Stimulated activated CD4-positive, alpha-beta T cell treated with anti-CD3 and anti-CD28 coated beads, Interleukin-2, amount 100 ng/mL, for 4 hours (primary cell): ENCODE data around the gene TMEM14C.

Experiments
- DNase-seq: peaks from one replicate; pipeline ENCODE4 v3.0.0-alpha.2; 2020; ENCODE audit warnings: low read depth

Gene TMEM14C

GRCh38 chr6:10722820-10723566, at the start of gene TMEM14C:
Gene TMEM14C (plus strand): TSS chr6:10723070. CDS start chr6:10724614, 1,544 bp downstream.
- DNase-seq = peak; percentile 70

GRCh38 chr6:10676403-10676802, 46.5 kb upstream of the TMEM14C start:
- DNase-seq = no peak

DNA sequence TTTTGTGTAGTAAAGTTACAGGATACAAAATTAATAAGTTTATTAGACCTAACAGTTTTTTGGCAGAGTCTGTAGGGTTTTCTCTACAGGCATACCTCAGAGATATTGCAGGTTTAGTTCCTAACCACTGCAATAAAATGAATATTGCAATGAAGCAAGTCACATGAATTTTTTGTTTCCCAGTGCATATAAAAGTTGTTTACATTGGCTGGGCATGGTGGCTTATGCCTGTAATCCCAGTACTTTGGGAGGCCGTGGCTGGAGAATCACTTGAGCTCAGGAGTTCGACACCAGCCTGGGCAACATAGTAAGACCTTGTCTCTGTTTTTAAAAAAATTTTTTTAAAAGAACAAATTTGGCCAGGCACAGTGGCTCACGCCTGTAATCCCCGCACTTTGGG, 44.4 kb upstream of the TMEM14C start:
- no peak for DNase-seq

DNA sequence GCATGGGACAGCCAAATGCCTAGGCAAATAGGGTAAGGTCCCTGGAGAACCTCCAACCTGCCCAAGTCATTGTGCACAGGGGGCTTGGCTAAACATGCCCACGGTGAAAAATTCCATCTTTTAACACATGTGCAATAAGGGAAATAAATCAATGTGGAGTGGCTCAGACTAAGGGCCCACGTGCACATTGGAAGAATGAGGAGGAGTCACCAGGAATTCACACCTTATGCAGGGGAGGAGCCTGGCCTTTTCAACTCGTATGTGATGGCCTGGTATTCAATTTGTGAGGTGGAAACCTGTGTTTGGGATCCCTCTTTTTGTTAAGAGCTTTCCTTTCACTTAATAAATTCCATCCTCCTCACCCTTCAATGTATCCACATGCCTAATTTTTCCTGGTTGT, 41.1 kb upstream of the TMEM14C start:
- DNase-seq = no peak

- DNase-seq = no peak
Observed at GRCh38 chr6:10682355-10682988, 40.4 kb upstream of the TMEM14C start.

DNA sequence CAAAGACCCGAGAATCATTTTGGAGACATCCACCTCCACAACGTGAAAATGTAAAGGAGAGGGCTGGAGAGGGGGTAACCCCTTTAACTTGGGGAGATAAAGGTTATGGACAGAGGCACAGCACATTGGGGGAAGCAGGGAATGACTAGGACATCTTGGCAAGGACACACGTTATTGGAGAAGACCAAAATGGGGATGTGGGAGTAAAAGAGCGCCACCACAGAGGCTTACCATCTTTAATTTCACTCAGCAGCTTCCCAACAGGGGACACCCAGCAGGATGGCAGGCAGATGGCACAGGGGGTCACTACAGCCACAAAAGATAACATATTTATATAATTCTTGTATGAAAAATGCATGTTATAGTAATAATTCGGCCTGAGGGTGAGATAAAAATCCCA, 38.3 kb upstream of the TMEM14C start:
- no peak for DNase-seq

GRCh38 chr6:10685092-10685915, 37.6 kb upstream of the TMEM14C start:
- no peak for DNase-seq

GRCh38 chr6:10686901-10687300, 36.0 kb upstream of the TMEM14C start:
- no peak for DNase-seq

DNA sequence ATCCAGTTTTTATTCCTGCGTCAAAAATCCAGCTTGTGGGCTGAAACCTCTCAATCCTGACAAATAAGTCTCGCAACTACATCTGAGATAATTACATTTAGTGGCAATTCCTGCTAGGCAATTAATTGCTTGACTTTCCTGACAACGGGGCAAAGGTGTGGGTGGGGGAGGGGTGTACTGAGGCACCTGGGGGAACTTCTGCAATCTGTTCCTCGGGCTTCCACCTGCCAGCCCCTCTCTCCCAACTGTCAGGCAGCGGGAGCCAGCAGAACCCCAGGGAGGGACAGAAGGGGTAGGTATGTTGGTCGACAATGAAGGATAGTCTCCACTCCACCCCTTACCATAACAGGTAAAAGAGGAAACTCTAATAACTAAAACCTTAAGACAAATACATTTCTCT, 35.3 kb upstream of the TMEM14C start:
- no peak for DNase-seq

GRCh38 chr6:10690651-10691445, 32.0 kb upstream of the TMEM14C start:
- DNase-seq = no peak

DNA sequence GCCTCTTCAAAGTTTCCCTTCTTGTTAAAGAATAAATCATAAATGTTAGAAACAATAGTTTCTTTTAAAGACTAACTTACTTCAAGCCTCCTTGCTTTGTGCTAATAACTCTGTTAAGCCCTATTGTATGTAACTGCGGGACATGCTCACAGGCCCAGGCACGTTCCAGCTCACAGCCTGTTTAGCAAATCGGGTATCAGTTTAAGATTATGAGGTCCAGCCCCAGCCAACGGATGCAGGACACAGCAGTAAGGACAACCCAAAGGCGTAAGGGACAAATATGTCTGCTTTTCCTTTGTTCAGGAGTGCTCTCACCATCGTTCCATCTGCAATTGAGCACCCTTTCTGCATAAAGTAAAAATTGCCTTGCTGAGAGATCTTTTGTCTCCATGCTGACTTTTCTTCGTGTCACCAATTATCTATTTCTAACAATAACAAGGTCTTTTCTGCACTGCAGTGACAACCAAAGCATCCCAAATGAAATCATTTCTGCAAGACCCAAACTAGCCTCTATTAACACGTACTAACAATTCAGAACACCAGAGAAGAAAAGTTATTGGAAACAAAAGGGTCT, 29.8 kb upstream of the TMEM14C start:
- DNase-seq = no peak

- peak; percentile 90 for DNase-seq
Observed at GRCh38 chr6:10694302-10695085, 28.4 kb upstream of the TMEM14C start, which contains the start of the genes C6orf52 and PAK1IP1. Gene C6orf52 (minus strand): TSS chr6:10694616. CDS start chr6:10687550, 7,066 bp downstream. Gene PAK1IP1 (plus strand): TSS chr6:10694972. CDS start chr6:10694986, 14 bp downstream.

DNA sequence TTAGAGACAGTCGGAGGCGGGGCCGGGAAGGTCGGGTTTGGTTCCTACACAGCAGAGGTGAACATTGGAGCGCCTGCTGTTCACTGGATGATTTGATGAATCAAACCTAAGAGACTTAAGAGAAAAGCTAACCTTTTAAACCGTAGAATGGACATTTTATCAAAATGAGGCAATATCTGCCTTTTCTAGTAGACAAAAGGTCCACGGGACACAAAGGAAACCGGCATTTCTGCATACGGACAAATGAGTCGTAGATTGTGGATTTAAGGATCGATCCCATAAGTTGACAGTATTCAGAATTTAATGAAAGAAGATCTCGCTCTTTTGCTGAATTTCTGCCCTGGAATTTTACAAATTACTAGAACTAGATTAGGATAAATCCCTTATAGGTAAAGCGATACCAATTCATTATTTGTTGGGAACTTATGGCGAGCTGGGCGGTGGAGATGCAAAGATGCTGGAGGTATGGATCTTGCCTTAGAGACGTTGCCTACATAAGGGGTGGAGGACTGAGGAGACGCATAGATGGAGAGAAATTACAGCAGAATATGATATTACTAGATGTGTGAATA, 27.7 kb upstream of the TMEM14C start:
- no peak for DNase-seq

- DNase-seq = no peak
Observed at GRCh38 chr6:10696655-10697054, 26.2 kb upstream of the TMEM14C start.

DNA sequence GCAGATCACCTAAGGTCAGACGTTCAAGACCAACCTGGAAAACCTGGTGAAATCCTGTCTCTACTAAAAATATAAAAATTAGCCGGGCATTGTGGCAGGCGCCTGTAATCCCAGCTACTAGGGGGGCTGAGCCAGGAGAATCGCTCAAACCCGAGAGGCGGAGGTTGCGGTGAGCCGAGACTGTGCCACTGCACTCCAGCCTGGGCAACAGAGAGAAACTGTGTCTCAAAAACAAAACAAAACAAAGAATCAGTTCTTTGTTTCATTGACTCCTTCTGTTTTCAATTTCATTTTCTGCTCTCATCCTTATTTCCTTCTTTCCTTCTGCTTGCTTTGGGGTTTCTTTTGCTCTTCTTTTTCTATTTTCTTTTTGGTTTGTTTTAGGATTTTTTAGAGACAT, 8.9 kb upstream of the TMEM14C start:
- no peak for DNase-seq

- no peak for DNase-seq
Observed at GRCh38 chr6:10719296-10719963, 3.4 kb upstream of the TMEM14C start.

- no peak for DNase-seq
Observed at GRCh38 chr6:10719964-10720264, 3.0 kb upstream of the TMEM14C start.

- peak; percentile 24 for DNase-seq
Observed at GRCh38 chr6:10720265-10720959, 2.5 kb upstream of the TMEM14C start.
